Mammary epithelial cell (primary cell): ENCODE data around the gene NR2F2.

Experiments
- CTCF ChIP-seq, 2 donors: IDR thresholded peaks in 1 of 2; conservative IDR thresholded peaks in 1 of 2; 2 replicates each; pipeline ENCODE4 v1.5.1; 2011 to 2012; ENCODE audit warnings: inconsistent platforms in 2 of 2, low read length in 2 of 2, mild to moderate bottlenecking in 2 of 2, control low read depth in 1 of 2, low read depth in 1 of 2; ENCODE audit not compliant: insufficient read depth in 1 of 2; ENCODE audit errors: extremely low read depth in 1 of 2
- EZH2 ChIP-seq: IDR thresholded peaks from 2 replicates; pipeline ENCODE4 v1.6.1; 2012; ENCODE audit warnings: low read length, inconsistent platforms, borderline replicate concordance

GRCh38 chr15:96354731-96355567 is 24.4 kb downstream of the NR2F2 start:
- TF ChIP-seq CTCF (conservative IDR thresholded peaks at IDR 0.05 in 1 of 2, IDR thresholded peaks at IDR 0.05 in 1 of 2; ENCODE audit: extremely low read depth in 1 of 2, insufficient read depth in 1 of 2, low read depth in 1 of 2, low read length in 2 of 2) = peak; percentile 53 to 64
- no peak for TF ChIP-seq EZH2
